MM.1S (cell line): Measurements from ENCODE around the gene SCFD2.

Experiments used
- DNase-seq: peaks from one replicate; pipeline ENCODE4 v3.0.0-alpha.2; 2015
- H2AFZ ChIP-seq: fragments of 300-600 bp; sonication (generic); 2 replicates; pipeline ENCODE4 v1.6.0; 2016; ENCODE audit warnings: antibody characterized with exemption, low read length
- H3F3A ChIP-seq: fragments of 300-600 bp; sonication (generic); 2 replicates; pipeline ENCODE4 v1.6.1; 2016; ENCODE audit warnings: mild to moderate bottlenecking, antibody characterized with exemption, low read length, moderate library complexity, mixed read lengths; ENCODE audit not compliant: insufficient read depth
- H3K27ac ChIP-seq: fragments of 300-600 bp; sonication (generic); 2 replicates; pipeline ENCODE4 v1.5.1; 2016; ENCODE audit warnings: mild to moderate bottlenecking, low read length
- H3K27me3 ChIP-seq: fragments of 300-600 bp; sonication (generic); replicated peaks from 2 replicates; pipeline ENCODE4 v1.6.0; 2016; ENCODE audit warnings: low read length; ENCODE audit not compliant: insufficient read depth
- H3K36me3 ChIP-seq: fragments of 300-600 bp; sonication (generic); replicated peaks from 2 replicates; pipeline ENCODE4 v1.6.1; 2016; ENCODE audit warnings: mild to moderate bottlenecking, low read length, mixed read lengths; ENCODE audit not compliant: insufficient read depth
- H3K4me1 ChIP-seq: fragments of 300-600 bp; sonication (generic); 2 replicates; pipeline ENCODE4 v1.6.1; 2016; ENCODE audit warnings: low read length, mixed read lengths
- H3K4me2 ChIP-seq: fragments of 300-600 bp; sonication (generic); 2 replicates; pipeline ENCODE4 v1.6.0; 2016; ENCODE audit warnings: low read depth, low read length
- H3K4me3 ChIP-seq: fragments of 300-600 bp; sonication (generic); 2 replicates; pipeline ENCODE4 v1.5.1; 2016; ENCODE audit warnings: low read length, mixed read lengths
- H3K79me2 ChIP-seq: fragments of 300-600 bp; sonication (generic); 2 replicates; pipeline ENCODE4 v1.6.1; 2016; ENCODE audit warnings: mixed run types, low read length, mixed read lengths
- H3K9ac ChIP-seq: fragments of 300-600 bp; sonication (generic); 2 replicates; pipeline ENCODE4 v1.6.1; 2016; ENCODE audit warnings: low read length, mixed read lengths
- H3K9me2 ChIP-seq: fragments of 300-600 bp; sonication (generic); replicated peaks from 2 replicates; pipeline ENCODE4 v1.6.1; 2016; ENCODE audit warnings: mild to moderate bottlenecking, low read length, mixed read lengths; ENCODE audit not compliant: insufficient read depth
- H3K9me3 ChIP-seq: fragments of 300-600 bp; sonication (generic); replicated peaks from 2 replicates; pipeline ENCODE4 v1.6.1; 2016; ENCODE audit warnings: mild to moderate bottlenecking, low read length, mixed read lengths; ENCODE audit not compliant: insufficient read depth
- H4K20me1 ChIP-seq: fragments of 300-600 bp; sonication (generic); 2 replicates; pipeline ENCODE4 v1.6.1; 2016; ENCODE audit warnings: mild to moderate bottlenecking, low read length, moderate library complexity, mixed read lengths; ENCODE audit not compliant: insufficient read depth
- EZH2 ChIP-seq: fragments of 300-600 bp; sonication (generic); optimal IDR thresholded peaks from 2 replicates; pipeline ENCODE3; 2017; ENCODE audit warnings: low read depth, mild to moderate bottlenecking, antibody characterized with exemption, low read length, mixed read lengths

The SCFD2 gene

DNA sequence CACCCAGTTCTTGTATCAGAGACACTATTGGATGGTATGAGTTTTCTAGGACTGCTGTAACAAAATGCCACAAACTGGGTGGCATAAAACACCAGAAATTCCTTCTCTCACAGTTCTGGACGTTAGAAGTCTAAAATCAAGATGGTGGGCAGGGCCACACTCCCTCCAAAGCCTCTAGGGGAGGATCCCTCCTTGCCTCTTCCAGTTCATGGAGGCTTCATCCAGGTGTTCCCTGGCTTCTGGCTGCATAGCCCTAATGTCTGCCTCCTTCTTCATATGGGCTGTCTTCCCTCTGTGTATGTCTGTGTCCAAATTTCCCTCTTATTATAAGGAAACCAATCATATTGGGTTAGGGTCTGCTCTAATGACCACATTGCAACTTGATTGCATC is 542.2 kb downstream of the SCFD2 start:
- Histone ChIP-seq H3K36me3 (no peaks in the 10 kb centered on the region), H3K4me3 (no peak overlapping the region), H4K20me1 (no peaks in the 10 kb centered on the region), H3K9me2 (no peaks in the 10 kb centered on the region), H3K9ac (no peak overlapping the region), H3K79me2 (no peaks in the 10 kb centered on the region), H3K27ac (no peak overlapping the region), H3K4me1 (no peaks in the 10 kb centered on the region), H3F3A (no peaks in the 10 kb centered on the region), H2AFZ (no peak overlapping the region), H3K4me2 (no peak overlapping the region), H3K27me3 (no peaks in the 10 kb centered on the region), H3K9me3 (no peaks in the 10 kb centered on the region)
- DNase-seq = no peak
- TF ChIP-seq EZH2 = no peak
